AG08395 (cell line): Measurements from ENCODE around the gene ARPC2.

Source experiments
- DNase-seq: peaks from one replicate; pipeline ENCODE4 v3.0.0; 2012; ENCODE audit warnings: mixed read lengths, low spot score

The ARPC2 gene

DNA sequence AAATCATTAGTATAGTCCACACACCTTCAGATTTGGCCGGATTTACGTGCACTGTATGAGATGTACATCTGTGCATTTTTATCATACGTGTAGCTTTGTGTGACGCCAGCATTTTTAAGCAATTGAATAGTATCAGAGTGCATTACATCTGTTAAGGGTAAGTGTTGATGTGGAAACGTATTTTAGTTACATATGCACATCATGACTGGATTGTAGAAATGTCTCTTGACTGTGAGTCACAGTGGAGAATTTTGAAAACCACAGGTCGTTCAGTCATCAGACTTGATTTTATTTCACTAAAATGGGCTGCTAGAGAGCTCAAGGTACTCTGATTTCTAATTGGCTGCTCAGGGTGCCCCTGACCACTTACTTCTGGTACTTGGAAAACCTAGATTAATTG is 38.5 kb downstream of the ARPC2 start:
- DNase-seq: peak; percentile 40

DNA sequence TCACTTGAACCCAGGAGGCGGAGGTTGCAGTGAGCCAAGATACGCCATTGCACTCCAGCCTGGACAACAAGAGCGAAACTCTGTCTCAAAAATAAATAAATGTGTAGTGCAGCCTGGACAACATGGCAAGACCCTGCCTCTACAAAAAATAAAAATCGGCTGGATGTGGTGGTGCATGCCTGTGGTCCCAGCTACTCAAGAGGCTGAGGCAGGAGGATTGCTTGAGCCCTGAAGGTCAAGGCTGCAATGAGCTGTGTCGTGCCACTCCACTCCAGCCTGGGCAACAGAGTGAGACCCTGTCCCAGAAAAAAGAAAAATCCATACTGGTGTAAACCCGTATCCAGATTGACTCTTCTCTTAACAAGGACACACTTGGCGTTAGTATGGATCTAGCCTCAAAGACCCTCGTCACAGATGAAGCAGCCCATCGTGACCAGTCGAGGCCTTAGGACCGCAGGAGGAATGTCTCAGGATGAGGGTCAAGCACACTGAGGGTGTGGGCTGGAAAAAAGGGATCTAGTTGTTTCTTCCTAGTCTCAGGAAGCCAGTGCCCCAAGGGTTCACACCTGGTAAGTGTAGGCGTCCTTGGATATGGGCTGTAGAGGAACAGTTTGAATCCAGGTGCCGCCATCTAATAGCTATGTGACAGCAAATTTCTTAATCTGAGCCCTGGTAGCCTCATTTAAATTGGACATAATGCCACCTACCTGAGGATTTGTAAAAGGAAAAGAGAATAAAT is 39.8 kb downstream of the ARPC2 start:
- no peak for DNase-seq

DNA sequence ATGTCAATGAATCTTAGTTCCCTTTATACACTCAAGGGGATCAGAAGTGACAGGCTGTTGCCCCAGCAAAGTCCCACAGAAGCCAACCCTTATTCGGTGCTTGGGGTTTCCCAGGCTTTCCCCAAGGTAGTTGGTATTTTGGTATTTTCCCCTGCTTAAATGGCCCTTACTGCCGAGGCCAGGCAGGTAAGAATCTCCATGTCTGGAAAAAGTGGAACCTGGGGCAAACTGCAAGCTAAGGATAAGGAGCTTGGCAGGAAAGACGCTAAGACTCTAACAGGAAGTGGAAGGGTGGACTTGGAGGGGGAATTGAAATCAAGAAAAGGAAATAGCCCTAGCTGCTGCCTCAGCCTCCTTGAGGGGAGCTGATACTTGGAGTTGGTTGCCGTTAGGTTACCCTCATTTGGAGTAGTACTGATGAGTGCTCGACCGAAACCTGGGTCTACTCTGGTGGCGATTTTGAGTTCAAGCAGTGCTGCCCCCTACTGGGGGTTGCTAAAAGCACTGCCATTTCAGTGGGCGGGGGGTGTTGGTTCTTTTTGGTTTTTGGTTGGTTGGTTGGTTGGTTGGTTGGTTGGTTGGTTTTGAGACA is 40.5 kb downstream of the ARPC2 start:
- DNase-seq: no peak

DNA sequence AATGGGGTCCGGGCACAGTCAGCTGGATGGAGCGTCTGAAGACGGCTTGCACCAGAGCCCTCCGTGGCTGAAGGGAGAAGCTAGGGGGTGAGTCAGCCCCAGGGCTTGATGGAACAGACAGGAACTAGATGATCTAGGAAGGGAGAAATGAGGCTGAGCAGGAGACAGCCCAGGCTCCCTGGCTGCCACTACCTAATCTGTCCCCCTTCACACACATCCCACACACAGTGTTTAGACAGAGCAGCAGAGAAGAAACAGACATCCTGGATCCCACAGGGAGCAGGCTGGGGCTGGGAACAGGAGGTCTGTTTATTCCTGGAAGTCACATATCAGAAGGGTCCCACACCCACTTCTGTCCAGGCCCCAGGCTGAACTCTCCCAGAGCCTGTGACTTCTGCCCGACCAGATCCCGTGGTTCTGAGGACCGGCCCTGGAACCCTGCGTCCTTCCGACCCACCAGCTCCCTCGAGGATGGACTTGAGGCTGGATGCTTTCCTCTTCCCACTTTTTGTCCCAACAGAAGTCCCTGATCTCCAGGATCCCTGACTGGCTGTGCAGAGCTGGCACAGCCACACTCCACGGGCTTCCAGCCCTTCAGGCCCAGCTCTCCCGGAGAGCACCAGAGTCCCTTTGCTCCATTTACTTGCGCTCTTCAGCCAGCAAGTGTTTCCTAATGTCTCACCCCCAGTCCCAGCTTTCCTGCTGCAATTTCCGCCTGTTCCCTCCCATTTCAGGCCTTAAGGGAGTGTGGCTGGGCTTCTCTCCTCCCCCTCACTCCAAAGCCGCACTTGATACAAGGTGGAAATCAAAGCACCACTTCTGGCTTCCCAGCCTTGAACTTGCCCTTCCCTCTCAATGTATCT is 42.3 kb downstream of the ARPC2 start:
- peak; percentile 81 for DNase-seq

DNA sequence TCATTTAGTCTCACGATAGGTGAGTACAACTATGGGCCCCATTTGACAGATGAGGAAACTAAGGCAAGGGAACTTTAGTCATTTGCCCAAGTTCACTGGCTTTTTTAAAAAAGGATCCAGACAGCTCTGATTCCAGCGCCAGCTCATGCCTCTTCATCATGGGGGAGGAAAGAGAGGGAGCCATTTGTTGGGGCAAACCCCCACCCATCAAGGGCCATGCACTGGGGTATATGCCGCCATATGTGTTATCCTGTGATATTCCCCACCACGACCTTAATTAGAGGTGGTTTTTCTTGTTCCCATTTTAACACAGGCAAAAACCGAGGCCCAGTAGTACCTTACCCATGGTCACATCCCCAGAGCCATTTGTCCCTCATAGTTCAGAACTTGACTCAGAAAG is 43.2 kb downstream of the ARPC2 start:
- DNase-seq: no peak

DNA sequence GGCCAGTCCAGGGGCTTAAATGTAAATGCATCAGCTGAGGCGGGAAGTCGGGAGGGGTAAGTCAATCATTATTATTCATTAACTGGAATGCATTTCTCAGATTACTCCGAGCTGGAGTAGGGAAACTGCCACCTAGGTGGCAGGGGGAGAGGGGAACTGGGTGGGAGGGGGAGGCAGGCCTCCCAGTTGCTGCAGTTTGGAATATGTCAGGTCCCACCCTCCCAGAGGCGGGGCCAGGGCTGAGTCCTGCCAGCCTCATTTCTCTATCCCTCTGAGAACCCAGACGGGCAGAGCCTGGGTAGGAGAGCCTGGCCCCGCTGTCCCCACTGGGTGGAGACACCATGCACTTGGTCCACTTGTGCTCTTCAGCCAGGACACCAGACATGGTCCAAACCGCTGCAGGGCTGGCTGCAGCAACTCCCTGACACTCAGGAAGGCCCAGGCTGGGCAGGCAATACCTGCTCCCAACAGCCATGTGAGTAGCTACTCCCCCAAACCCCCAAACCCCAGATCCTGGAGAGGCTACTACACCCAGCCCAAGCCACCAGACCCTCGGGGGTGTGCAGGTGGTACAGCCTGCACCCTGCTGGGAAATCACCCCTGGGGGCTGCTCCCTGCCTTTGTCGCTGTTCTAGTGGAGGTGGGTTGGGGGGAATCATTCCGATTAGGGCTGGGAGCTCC is 43.9 kb downstream of the ARPC2 start, which contains the start of gene GPBAR1:
GPBAR1 (plus strand) TSS at position 274 of the 681 bp plus-strand sequence. CDS start 1,710 bp downstream, outside the sequence.
- no peak for DNase-seq

DNA sequence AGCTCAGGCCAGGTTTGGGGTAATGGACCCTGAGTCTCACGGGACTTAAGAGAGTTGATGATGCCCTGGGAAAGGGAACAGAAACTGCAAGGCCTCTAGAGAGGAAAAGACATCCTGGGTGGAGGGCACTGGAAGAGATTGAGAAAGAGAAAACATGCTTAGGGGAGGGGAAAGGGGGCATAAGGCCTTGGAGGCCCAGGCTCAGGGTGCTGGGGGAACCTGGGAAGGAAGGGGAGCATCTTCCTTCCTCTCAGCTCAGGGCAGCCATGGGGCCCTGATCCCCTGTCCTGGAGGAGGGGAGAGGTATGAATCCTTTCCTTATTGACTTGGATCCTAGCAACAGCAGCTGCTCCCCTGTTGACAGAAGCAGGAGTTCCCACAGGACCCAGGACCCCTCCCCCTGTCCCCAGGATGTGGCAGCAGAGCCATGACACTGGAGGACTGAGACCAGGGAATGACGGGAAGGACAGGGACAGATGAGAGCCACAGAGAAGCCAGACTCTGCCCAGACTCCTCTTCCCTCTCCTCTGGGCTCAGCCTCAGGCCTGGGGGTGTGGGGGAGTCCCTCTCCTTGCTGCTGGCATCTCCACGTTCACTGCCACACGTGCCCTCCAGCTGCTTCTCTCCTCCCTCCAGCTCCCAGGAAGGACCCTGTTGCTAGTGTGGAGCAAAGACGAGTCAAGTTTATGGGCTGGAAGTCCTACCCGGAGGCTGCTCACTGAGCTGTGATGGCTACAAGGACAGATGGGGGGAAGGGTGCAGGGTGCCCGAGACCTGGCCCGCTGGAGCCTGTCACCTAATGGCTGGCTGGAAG is 44.6 kb downstream of the ARPC2 start:
- no peak for DNase-seq

DNA sequence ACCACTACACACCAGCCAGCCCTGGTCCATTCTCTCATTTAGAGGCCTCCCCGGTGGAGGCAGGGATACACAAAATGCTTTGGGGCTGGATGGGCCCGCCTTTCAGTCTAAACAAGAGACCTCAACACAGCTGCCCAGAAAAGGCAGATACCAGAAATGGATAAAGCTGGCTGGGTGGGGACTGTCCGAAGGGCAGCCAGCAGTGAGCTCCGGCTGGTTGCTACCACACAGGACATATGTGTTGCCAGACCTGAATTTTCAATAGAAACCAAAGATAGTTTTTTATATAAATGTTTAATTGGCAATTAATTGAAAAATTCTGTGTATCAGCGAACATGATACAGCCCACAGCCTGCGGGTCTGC is 45.2 kb downstream of the ARPC2 start:
- no peak for DNase-seq

DNA sequence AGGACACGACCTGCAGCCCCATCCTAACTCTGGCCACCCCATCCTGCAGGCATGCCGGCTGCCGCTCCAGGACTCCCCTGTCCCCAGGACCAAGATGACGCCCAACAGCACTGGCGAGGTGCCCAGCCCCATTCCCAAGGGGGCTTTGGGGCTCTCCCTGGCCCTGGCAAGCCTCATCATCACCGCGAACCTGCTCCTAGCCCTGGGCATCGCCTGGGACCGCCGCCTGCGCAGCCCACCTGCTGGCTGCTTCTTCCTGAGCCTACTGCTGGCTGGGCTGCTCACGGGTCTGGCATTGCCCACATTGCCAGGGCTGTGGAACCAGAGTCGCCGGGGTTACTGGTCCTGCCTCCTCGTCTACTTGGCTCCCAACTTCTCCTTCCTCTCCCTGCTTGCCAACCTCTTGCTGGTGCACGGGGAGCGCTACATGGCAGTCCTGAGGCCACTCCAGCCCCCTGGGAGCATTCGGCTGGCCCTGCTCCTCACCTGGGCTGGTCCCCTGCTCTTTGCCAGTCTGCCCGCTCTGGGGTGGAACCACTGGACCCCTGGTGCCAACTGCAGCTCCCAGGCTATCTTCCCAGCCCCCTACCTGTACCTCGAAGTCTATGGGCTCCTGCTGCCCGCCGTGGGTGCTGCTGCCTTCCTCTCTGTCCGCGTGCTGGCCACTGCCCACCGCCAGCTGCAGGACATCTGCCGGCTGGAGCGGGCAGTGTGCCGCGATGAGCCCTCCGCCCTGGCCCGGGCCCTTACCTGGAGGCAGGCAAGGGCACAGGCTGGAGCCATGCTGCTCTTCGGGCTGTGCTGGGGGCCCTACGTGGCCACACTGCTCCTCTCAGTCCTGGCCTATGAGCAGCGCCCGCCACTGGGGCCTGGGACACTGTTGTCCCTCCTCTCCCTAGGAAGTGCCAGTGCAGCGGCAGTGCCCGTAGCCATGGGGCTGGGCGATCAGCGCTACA is 45.9 kb downstream of the ARPC2 start:
- DNase-seq: no peak

DNA sequence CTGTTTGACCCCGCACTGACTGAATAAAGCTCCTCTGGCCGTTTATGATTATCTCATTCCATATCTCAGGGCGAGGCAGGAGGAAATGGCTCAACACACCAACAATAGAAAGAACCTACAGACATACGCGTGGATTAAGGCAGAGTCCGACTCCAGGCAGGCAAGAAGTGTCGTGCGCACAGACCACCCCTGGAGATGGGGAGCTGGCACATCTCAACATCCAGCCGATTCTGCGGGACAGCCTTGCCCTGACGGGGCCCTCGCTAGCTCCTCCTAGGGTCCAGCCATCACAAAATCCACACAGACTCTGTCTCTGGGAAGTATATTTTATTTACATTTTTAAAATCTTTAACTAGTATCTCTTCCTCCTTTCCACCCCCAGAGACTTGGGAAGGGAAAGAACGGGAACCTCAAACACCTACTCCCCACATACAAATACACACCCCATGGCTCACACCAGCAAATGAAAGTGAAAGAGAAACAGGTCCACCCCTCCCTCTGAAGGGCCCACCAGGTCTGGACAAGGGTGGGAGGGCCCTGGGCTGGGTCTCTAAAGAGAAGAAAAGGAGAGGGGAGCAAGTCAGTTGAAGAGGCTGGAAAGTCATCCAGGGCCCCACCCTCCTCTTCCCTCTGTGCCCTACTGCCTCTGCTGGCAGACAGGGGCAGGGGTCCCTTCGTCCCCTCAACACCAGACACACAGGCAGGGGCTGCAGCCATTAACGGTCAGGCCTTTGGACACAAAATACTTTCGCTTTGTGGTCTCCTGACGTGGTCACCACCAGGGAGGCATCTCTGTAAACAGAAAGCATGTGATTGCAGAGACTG is 47.0 kb downstream of the ARPC2 start:
- no peak for DNase-seq

DNA sequence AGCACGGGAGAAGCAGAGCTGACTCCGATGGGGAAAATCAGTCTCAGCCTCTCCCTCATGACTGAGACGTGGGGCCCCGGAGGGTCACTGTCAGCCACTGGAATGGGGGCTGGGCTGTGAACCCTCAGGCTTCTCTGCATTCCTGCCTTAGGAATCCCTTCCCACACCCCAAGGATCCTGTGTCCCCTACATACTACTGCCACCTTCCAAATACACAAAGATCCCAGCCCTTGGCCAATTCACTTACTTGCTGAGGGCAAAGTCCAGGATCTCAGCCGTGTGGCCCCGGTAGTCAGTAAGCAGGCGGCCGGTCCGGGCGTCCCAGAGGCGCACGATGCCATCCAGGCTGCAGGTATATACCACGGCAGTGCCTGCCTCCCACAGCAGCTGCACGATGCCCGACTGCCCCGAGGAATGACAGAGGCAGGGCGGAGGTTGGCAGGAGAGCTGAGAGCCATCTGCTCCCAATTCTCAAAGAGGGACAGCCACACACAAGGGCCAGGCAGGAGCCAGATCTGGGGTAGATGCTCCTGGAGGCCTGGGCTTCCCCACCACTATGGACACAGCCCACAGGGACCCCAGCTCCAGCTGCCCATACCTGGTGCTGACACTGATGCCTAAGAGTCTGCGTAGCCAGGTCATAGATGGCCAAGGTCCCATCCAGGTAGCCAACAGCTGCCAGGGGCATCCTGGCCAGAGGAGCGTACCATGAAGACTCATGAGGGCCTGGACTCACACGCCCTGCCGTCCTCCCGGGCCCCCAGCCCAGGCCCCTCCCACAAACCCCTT is 48.0 kb downstream of the ARPC2 start:
- DNase-seq: no peak

DNA sequence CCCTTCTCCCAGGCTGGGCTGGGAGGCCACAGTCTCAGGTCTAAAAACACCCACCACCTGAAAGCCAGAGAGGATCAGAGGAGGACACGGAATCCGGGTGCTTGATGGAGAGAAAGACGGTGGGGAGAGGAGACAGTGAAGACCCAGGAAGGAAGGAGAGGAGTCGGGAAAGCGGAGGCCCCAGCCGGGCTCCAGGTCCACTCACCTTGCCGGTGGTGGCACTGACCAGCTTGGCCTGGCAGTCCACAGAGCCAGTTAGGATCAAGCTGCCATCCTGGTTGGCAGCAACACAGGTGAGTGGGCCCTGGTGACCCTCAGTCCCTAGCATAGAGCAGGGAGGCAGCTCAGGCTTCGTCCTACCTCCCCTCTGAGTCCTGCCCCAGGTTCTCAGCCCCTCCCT is 48.6 kb downstream of the ARPC2 start:
- DNase-seq: no peak

DNA sequence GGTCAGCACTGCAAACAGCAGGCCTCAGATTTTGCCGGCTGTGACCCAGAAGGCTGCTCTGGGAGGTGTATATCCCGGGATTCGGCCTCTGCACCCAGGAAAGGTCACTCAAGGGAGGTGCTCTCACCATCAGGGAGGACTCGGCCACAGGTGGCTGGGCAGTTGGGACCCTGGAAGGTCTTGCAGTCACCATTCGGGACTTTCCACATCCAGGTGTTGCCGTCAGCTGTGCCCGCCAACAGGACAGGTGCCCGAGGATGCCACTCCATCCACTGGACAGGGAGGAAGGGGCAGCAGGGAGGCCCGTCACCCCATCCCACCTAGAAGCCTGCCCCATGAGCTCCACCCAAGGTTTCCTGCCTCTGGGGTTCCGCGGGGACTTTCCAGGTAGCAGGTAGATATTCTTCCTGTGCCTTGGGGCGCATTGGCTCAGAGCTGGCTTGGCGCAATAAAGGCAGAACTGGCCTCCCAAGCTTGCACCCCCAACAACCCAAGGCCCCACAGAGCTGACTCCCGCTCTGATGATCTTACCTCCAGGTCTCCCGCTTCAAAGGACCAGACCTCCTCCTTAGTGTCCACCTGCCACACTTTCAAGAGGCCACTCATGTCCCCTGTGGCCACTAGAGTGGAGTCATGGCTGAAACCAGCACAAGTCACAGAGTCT is 49.5 kb downstream of the ARPC2 start:
- no peak for DNase-seq

DNA sequence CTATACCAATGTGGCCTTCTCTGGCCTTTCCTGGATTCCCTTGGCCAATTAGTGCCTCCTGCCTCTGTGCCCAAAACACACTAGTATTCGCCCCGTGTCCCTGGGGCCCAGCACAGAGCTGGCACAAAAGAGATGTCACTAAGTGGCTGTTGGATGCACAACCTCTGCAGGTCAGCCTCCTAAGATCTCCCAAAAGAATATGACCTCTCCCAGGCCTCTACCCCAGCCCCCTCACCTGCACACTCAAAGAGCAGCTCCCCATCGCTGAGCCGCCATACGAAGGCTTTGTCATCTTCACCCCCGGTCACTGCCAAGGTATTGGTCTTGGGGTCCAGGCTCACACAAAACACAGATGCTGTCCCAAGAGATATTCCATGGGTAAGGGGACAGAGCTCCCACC is 50.3 kb downstream of the ARPC2 start:
- DNase-seq: no peak

DNA sequence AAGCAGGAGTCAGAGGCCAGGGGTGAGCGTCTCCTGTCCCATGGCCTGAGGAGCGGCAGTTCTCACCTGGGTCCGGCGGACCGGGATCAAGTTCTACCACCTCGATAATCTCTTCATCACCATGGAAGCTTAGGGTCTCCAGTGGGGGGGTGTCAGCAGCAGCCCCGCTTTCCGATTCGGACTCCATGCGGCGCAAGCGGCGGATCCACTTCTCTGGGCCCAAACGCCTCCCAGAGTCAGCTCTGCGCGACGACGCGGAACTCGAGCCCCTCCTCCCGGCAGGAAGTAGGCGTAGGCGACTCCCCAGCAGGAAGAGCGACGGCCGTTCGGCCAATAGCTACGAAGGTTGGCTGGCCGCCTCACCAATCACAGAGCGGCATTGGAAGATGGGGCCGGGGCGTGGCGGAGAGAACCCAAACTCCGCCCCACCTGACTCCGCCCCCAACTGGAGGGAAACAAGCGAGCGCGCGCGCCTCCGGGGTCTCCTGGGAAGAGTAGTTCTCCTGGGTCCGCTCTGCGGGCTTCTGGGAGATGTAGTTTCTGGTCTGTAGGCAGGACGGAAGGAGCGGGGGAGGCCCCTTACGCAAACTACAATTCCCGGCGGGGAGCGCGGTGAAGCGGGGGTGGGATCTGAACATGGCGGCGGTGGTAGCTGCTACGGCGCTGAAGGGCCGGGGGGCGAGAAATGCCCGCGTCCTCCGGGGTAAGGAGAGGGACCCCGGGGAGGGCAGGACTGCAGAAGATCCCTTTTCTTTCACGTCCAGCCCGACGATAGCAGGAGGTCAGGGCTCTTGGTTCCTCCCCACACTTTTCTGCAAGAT is 53.1 kb downstream of the ARPC2 start, which contains the start of the genes AAMP and PNKD:
AAMP (minus strand) TSS at position 238 of the 821 bp plus-strand sequence; CDS start at position 187, 51 bp downstream.
PNKD (plus strand) TSS at position 620 of the 821 bp plus-strand sequence; CDS start at position 637, 17 bp downstream.
- peak; percentile 100 for DNase-seq

DNA sequence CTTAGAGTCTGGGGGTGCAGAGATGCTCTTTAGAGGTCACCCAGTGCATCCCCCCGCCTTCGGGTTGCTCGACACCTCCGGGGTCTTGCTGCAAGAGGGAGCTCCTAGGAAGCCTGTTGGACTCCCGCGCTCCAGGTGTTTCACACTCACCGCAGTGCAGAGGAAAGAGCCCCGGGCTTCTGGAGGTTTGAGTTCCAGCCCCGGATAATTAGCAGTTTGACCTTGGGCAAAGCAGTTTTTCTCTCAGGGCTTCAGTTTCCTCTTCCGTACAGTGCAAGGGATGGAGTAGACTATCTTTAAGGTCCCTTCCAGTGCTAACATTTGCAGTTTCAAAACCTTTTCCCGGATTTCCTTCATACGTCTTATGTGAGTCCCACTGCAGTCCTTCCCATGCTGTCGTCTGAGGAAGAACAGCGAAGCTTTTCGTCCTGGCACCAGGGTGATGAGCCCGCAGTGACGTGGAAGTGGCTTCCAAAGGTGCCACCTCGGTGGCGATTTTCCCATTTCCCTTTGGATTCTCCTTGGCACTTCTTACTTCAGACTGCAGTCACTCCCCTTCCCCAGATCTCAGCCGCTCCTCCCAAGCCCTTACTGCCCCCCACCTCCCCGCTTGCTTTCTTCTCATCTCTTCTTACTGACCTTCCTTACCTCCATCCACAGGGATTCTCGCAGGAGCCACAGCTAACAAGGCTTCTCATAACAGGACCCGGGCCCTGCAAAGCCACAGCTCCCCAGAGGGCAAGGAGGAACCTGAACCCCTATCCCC is 53.9 kb downstream of the ARPC2 start:
- DNase-seq: no peak
